A549 (cell line): Measurements from ENCODE around the gene NXPH3. TPM values are rescaled to one million over a fixed set of nuclear protein-coding genes. Genes with fewer than 3 reads are reported as not detected.

Experiments
- ATAC-seq, 2 experiments: fragments of 200-7000 bp in 1 of 2; fragments of >200 bp in 1 of 2; cut with Nextera tagmentation in 1 of 2; cut with Tn5 transposase in 1 of 2; 3 replicates each; pipeline versions ENCODE4 v1.8.0 to v1.9.1; 2018 to 2020; ENCODE audit warnings: mild to moderate bottlenecking in 1 of 2, moderate library complexity in 1 of 2
- CTCF ChIA-PET: fragments of 300-600 bp; sonication (Branson Sonifier 250); formaldehyde crosslinking; extraction: SDS; loops from one replicate; lab custom pipeline; 2021; ENCODE audit warnings: antibody characterized with exemption, inconsistent platforms; lab: Yijun Ruan, JAX
- POLR2A ChIA-PET: fragments of 350-600 bp; formaldehyde crosslinking; extraction: SDS; loops from one replicate; lab custom pipeline; 2021; ENCODE audit warnings: antibody characterized with exemption, inconsistent platforms; lab: Yijun Ruan, JAX
- DNase-seq, 2 experiments: peaks; one replicate each; pipeline versions ENCODE4 v3.0.0 to v3.0.0-alpha.2; 2011 to 2016; ENCODE audit warnings: low read depth in 1 of 2, low spot score in 1 of 2
- FAIRE-seq: peaks from 2 replicates; lab custom pipeline; 2011; peaks lifted over from hg19 to GRCh38; lab: Jason Lieb, UNC
- H3K27ac ChIP-seq, 2 experiments: fragments of >200 bp; sonication (Bioruptor Twin); formaldehyde crosslinking; 3 replicates each; pipeline ENCODE4 v1.5.1; 2016 to 2017
- H3K4me1 ChIP-seq: fragments of >200 bp; sonication (Bioruptor Twin); formaldehyde crosslinking; 3 replicates; pipeline ENCODE4 v1.6.1; 2016
- H3K4me2 ChIP-seq: fragments of >200 bp; sonication (Bioruptor Twin); formaldehyde crosslinking; 3 replicates; pipeline ENCODE4 v1.6.1; 2016
- H3K4me3 ChIP-seq: fragments of >200 bp; sonication (Bioruptor Twin); formaldehyde crosslinking; 3 replicates; pipeline ENCODE4 v1.5.1; 2016
- H3K9me3 ChIP-seq: fragments of >200 bp; sonication (Bioruptor Twin); formaldehyde crosslinking; 3 replicates; pipeline ENCODE4 v1.6.1; 2016
- CBX2 ChIP-seq: fragments of 200-600 bp; sonication (generic); IDR thresholded peaks from 2 replicates; pipeline ENCODE4 v1.6.1; 2016; ENCODE audit warnings: low read depth, mild to moderate bottlenecking, borderline replicate concordance
- EHMT2 ChIP-seq: fragments of 200-600 bp; sonication (generic); IDR thresholded peaks from 2 replicates; pipeline ENCODE4 v1.6.1; 2016; ENCODE audit warnings: antibody characterized with exemption, low read depth, mild to moderate bottlenecking, moderate library complexity
- EP300 ChIP-seq, 2 experiments: fragments of >200 bp; sonication (Bioruptor Twin); formaldehyde crosslinking; IDR thresholded peaks; 2 replicates in 1 of 2; 3 replicates in 1 of 2; pipeline ENCODE4 v1.6.1; 2016 to 2017
- FOSB ChIP-seq: fragments of 250-450 bp; sonication (Bioruptor Pico); IDR thresholded peaks from 2 replicates; pipeline ENCODE4 v1.5.0; 2020; ENCODE audit warnings: mild to moderate bottlenecking, moderate library complexity
- FOSL2 ChIP-seq, 2 experiments: fragments of 450-650 bp in 1 of 2; fragments of >200 bp in 1 of 2; sonication (Bioruptor Twin) in 1 of 2; formaldehyde crosslinking; IDR thresholded peaks; 2 replicates each; pipeline versions ENCODE4 v1.5.0 to v1.6.1; 2016 to 2020; ENCODE audit warnings: mild to moderate bottlenecking in 1 of 2, moderate library complexity in 1 of 2
- HDAC2 ChIP-seq: fragments of 200-600 bp; sonication (generic); IDR thresholded peaks from 2 replicates; pipeline ENCODE4 v1.6.1; 2016
- HOXA7 ChIP-seq: fragments of 250-450 bp; sonication (Bioruptor Pico); IDR thresholded peaks from 2 replicates; pipeline ENCODE4 v1.5.0; 2020; ENCODE audit warnings: mild to moderate bottlenecking, moderate library complexity
- HOXB5 ChIP-seq: fragments of 250-450 bp; sonication (Bioruptor Pico); IDR thresholded peaks from 2 replicates; pipeline ENCODE4 v1.5.0; 2020; ENCODE audit warnings: mild to moderate bottlenecking, moderate library complexity
- KDM1A ChIP-seq: fragments of 200-600 bp; sonication (generic); IDR thresholded peaks from 2 replicates; pipeline ENCODE4 v1.6.1; 2016; ENCODE audit warnings: low read depth, mild to moderate bottlenecking
- NFE2L2 ChIP-seq: fragments of 150-350 bp; conservative IDR thresholded peaks from 2 replicates; pipeline ENCODE4 v1.6.1; 2014; ENCODE audit warnings: low read length
- POLR2A ChIP-seq: IDR thresholded peaks from 2 replicates; pipeline ENCODE4 v1.6.1; 2012; ENCODE audit warnings: mild to moderate bottlenecking, low read length
- TFCP2L1 ChIP-seq: fragments of 250-450 bp; sonication (Bioruptor Pico); IDR thresholded peaks from 2 replicates; pipeline ENCODE4 v1.5.0; 2021; ENCODE audit warnings: mild to moderate bottlenecking
- ZFP36 ChIP-seq: fragments of 450-650 bp; IDR thresholded peaks from 2 replicates; pipeline ENCODE4 v1.6.1; 2014; ENCODE audit warnings: borderline replicate concordance; ENCODE audit not compliant: partially characterized antibody
- WGBS: methylation state at CpG from one replicate; pipeline ENCODE4 v1.1.6; 2017; ENCODE audit errors: missing lambda C conversion rate; 5-methylcytosine and 5-hydroxymethylcytosine counted together
- polyA plus RNA-seq, 4 experiments: library from polyadenylated mRNA; depleted of rRNA in 3 of 4; stranded (reverse); fragments of >200 nt; fragmentation: RNase III in 1 of 4; extraction: RNeasy Plus Mini Kit Qiagen cat#74134 plus additional on column Dnase treatment in 1 of 4; gene quantifications; 2 replicates in 3 of 4; 3 replicates in 1 of 4; pipeline ENCODE4 v1.2.3, GENCODE V29; 2011 to 2017
- TF ChIP-seq, protein P1 (sequence below): IDR thresholded peaks from 2 replicates; pipeline ENCODE4 v1.6.1; 2012; ENCODE audit warnings: low read depth, borderline replicate concordance
- TF ChIP-seq, protein P2 (sequence below): fragments of >200 bp; sonication (Bioruptor Twin); formaldehyde crosslinking; IDR thresholded peaks from 2 replicates; pipeline ENCODE4 v1.6.1; 2016
- TF ChIP-seq, protein P3 (sequence below): fragments of 200-600 bp; sonication (generic); IDR thresholded peaks from 2 replicates; pipeline ENCODE4 v1.6.1; 2016; ENCODE audit warnings: antibody characterized with exemption, mild to moderate bottlenecking, moderate library complexity
- TF ChIP-seq, protein P4 (sequence below): fragments of 150-350 bp; IDR thresholded peaks from 2 replicates; pipeline ENCODE4 v1.6.1; 2014; ENCODE audit warnings: low read depth, mild to moderate bottlenecking, low read length
- TF ChIP-seq, protein P5 (sequence below): IDR thresholded peaks from 2 replicates; pipeline ENCODE4 v1.6.1; 2012

The NXPH3 gene
- polyA plus RNA-seq, 2 of the 4 experiments (the other 2 are of a cell fraction): 0.12 to 0.30 TPM

DNA sequence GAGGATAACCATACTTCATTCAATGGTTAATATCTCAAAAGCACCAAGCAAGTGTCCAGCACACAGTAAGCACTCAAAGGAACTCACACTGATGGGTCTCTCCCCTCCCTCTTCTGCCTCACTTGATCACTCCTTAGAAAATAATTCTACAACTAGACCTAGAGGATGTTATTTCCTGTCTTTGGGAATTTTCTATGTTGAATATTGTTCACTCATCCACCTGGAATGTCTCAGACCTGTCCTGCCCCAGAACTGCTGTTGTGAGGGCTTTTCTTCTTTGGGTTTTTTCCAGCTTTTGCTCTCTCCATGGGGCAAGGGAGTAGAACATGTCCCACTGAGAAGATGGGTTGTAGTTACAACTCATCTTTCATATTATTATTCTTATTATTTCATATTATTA, 25.3 kb downstream of the NXPH3 start:
- CTCF ChIA-PET: interaction anchor here (0.6 to 4.2 kb wide), 7 partner anchors 12 to 251 kb away, joined by 3 to 21 read pairs (median 4); partner anchors contain the start of gene NXPH3
- no peak for FAIRE-seq

DNA sequence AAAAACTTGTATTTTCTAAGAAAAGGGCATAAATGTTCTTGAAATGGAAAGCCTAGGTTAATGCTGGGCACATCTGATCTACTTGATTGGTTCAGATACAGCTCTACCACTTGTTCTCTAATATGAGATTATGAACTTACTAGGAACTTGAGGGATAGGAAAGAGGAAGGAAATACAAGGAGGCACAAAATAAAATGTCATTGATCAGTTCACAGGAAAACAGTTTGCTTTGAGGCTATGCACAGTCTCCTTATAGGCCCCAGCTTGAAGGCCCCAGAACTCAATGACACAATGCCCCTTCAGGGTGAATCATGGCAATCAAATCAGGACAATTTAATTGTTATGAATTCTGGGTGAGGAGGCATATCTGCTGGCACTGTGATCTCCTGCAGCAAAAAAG, 27.1 kb downstream of the NXPH3 start:
- no peaks in the 10 kb centered on the region for H3K9me3 ChIP-seq
- H3K4me1 ChIP-seq: no peaks in the 10 kb centered on the region
- ChIA-PET CTCF (interaction anchor here (0.8 to 4.2 kb wide), 9 partner anchors 10 to 395 kb away, joined by 3 to 21 read pairs (median 6); partner anchors contain the start of gene NXPH3), POLR2A (no interaction called here)
- no peak for FAIRE-seq
- ATAC-seq: no peak
- H3K4me3 ChIP-seq: no peak overlapping the region
- H3K27ac ChIP-seq: no peak overlapping the region
- DNase-seq: no peak
- H3K4me2 ChIP-seq: no peak overlapping the region
- no peak for TF ChIP-seq TFCP2L1
- no peak for TF ChIP-seq EP300 (IDR thresholded peaks at IDR 0.05)
- no peak for TF ChIP-seq HOXB5
- no peak for TF ChIP-seq NFE2L2
- TF ChIP-seq CBX2: no peak
- TF ChIP-seq, protein P1, sequence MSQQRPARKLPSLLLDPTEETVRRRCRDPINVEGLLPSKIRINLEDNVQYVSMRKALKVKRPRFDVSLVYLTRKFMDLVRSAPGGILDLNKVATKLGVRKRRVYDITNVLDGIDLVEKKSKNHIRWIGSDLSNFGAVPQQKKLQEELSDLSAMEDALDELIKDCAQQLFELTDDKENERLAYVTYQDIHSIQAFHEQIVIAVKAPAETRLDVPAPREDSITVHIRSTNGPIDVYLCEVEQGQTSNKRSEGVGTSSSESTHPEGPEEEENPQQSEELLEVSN: no peak
- TF ChIP-seq KDM1A: no peak
- TF ChIP-seq, protein P2, sequence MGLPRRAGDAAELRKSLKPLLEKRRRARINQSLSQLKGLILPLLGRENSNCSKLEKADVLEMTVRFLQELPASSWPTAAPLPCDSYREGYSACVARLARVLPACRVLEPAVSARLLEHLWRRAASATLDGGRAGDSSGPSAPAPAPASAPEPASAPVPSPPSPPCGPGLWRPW: no peak
- no peak for TF ChIP-seq FOSL2 (IDR thresholded peaks at IDR 0.05)
- no peak for TF ChIP-seq FOSL2 (CRISPR knock-in tag; IDR thresholded peaks at IDR 0.05)
- no peak for TF ChIP-seq POLR2A
- no peak for TF ChIP-seq HDAC2
- TF ChIP-seq, protein P3, sequence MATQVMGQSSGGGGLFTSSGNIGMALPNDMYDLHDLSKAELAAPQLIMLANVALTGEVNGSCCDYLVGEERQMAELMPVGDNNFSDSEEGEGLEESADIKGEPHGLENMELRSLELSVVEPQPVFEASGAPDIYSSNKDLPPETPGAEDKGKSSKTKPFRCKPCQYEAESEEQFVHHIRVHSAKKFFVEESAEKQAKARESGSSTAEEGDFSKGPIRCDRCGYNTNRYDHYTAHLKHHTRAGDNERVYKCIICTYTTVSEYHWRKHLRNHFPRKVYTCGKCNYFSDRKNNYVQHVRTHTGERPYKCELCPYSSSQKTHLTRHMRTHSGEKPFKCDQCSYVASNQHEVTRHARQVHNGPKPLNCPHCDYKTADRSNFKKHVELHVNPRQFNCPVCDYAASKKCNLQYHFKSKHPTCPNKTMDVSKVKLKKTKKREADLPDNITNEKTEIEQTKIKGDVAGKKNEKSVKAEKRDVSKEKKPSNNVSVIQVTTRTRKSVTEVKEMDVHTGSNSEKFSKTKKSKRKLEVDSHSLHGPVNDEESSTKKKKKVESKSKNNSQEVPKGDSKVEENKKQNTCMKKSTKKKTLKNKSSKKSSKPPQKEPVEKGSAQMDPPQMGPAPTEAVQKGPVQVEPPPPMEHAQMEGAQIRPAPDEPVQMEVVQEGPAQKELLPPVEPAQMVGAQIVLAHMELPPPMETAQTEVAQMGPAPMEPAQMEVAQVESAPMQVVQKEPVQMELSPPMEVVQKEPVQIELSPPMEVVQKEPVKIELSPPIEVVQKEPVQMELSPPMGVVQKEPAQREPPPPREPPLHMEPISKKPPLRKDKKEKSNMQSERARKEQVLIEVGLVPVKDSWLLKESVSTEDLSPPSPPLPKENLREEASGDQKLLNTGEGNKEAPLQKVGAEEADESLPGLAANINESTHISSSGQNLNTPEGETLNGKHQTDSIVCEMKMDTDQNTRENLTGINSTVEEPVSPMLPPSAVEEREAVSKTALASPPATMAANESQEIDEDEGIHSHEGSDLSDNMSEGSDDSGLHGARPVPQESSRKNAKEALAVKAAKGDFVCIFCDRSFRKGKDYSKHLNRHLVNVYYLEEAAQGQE: no peak
- no peak for TF ChIP-seq ZFP36
- no peak for TF ChIP-seq HOXA7 (CRISPR knock-in tag)
- TF ChIP-seq FOSB (CRISPR knock-in tag): no peak

More for the DNA sequence above, 25.3 kb downstream of the NXPH3 start:
- DNase-seq: no peak
- TF ChIP-seq EHMT2: no peak
- H3K4me1 ChIP-seq: no peaks in the 10 kb centered on the region
- H3K4me3 ChIP-seq: no peak overlapping the region
- POLR2A ChIA-PET: no interaction called here
- H3K27ac ChIP-seq: no peak overlapping the region
- no peaks in the 10 kb centered on the region for H3K9me3 ChIP-seq
- no peak for ATAC-seq
- no peak overlapping the region for H3K4me2 ChIP-seq

DNA sequence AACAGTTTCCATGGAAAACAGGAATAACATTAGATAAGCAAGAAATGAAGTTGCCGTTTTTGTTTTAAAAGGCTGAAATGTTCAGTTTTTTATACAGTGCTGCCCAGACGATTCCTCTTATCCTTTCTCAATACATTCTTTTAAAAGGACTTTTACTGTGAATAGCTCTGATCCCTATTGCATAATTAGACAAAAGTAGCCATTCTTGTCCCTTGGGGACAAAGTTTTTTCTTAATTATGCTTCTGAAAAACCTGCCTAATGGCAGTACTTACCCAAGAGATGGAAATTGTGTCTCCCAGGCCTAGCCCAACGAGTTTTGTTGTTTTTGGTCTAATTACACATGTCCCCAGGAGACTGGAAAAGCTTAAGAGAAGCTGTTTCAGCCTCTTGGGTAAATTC, 27.6 kb downstream of the NXPH3 start:
- H3K9me3 ChIP-seq: no peaks in the 10 kb centered on the region
- FAIRE-seq (no peak), DNase-seq (no peak), ATAC-seq (no peak)
- TF ChIP-seq, protein P4, sequence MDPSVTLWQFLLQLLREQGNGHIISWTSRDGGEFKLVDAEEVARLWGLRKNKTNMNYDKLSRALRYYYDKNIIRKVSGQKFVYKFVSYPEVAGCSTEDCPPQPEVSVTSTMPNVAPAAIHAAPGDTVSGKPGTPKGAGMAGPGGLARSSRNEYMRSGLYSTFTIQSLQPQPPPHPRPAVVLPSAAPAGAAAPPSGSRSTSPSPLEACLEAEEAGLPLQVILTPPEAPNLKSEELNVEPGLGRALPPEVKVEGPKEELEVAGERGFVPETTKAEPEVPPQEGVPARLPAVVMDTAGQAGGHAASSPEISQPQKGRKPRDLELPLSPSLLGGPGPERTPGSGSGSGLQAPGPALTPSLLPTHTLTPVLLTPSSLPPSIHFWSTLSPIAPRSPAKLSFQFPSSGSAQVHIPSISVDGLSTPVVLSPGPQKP: no peak
- TF ChIP-seq, protein P5, sequence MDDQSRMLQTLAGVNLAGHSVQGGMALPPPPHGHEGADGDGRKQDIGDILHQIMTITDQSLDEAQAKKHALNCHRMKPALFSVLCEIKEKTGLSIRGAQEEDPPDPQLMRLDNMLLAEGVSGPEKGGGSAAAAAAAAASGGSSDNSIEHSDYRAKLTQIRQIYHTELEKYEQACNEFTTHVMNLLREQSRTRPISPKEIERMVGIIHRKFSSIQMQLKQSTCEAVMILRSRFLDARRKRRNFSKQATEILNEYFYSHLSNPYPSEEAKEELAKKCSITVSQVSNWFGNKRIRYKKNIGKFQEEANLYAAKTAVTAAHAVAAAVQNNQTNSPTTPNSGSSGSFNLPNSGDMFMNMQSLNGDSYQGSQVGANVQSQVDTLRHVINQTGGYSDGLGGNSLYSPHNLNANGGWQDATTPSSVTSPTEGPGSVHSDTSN: no peak
- no peak overlapping the region for H3K27ac ChIP-seq
- CTCF ChIA-PET: interaction anchor here (0.7 to 4.2 kb wide), 10 partner anchors 9 to 395 kb away, joined by 3 to 21 read pairs (median 5); partner anchors contain the start of gene NXPH3
- 81% methylated on average over 3 of the region's 3 CpGs for WGBS
- POLR2A ChIA-PET: no interaction called here
- H3K4me2 ChIP-seq: no peak overlapping the region
- H3K4me1 ChIP-seq: no peaks in the 10 kb centered on the region
- no peak overlapping the region for H3K4me3 ChIP-seq
